Adrenal gland (tissue), 12 donors: Measurements from ENCODE around the gene SYNM. TPM values are rescaled to one million over a fixed set of nuclear protein-coding genes. Genes with fewer than 3 reads are reported as not detected.
"Not testable (repeated sequence)": the region's sequence is repeated elsewhere in the genome, so short reads cannot be mapped to it uniquely, and the experiment has no call there.

Source experiments
- DNase-seq, 7 donors: peaks; one replicate each; pipeline ENCODE4 v3.0.0-alpha.2; 2019 to 2020
- H3K27ac ChIP-seq, 5 donors: fragments of 200-600 bp; sonication (generic) in 4 of 5; 1 replicate in 3 of 5; 2 replicates in 2 of 5; pipeline versions ENCODE4 v1.5.1 to v1.8.0; 2016 to 2020; ENCODE audit warnings: mild to moderate bottlenecking in 1 of 5
- H3K27me3 ChIP-seq: fragments of 200-600 bp; 2 replicates; pipeline ENCODE4 v1.8.0; 2021
- H3K36me3 ChIP-seq, 2 donors: fragments of 200-600 bp; replicated peaks in 1 of 2; 1 replicate in 1 of 2; 2 replicates in 1 of 2; pipeline versions ENCODE4 v1.5.1 to v1.8.0; 2018 to 2022
- H3K4me1 ChIP-seq, 2 donors: fragments of 200-600 bp; replicated peaks in 1 of 2; 1 replicate in 1 of 2; 2 replicates in 1 of 2; pipeline versions ENCODE4 v1.5.1 to v1.8.0; 2018 to 2021
- H3K4me3 ChIP-seq, 4 donors: fragments of 200-600 bp; sonication (generic) in 3 of 4; one replicate each; pipeline ENCODE4 v1.5.1; 2016 to 2018
- H3K9me3 ChIP-seq, 3 donors: fragments of 200-600 bp; sonication (generic) in 1 of 3; replicated peaks in 1 of 3; 1 replicate in 2 of 3; 2 replicates in 1 of 3; pipeline versions ENCODE4 v1.5.1 to v1.8.0; 2016 to 2021
- POLR2A ChIP-seq, 2 donors: fragments of 450-650 bp; IDR thresholded peaks; one replicate each; pipeline ENCODE4 v1.6.1; 2017; ENCODE audit warnings: antibody characterized with exemption in 2 of 2, mild to moderate bottlenecking in 2 of 2, moderate library complexity in 1 of 2
- WGBS, 4 donors: extraction: QIAGEN DNeasy Blood & Tissue Kit in 2 of 4; methylation state at CpG; one replicate each; pipeline versions ENCODE4 v1.1.5 to v1.1.7; 2013 to 2017; 5-methylcytosine and 5-hydroxymethylcytosine counted together
- intact Hi-C, 2 donors: fragments of 100-400 bp; cut with DNase I; formaldehyde crosslinking; loops; one replicate each; pipeline versions ENCODE4 v1.14.1 to v1.15.0; 2022 to 2023
- polyA plus RNA-seq, 3 donors: library from polyadenylated mRNA; stranded (reverse); fragments of 200-250 nt in 2 of 3; fragments of 350-450 nt in 1 of 3; fragmentation: Illumina TruSeq in 1 of 3; extraction: RNeasy Lipid Tissue Mini Kit (QIAGEN cat#74804) in 1 of 3; gene quantifications; one replicate each; pipeline ENCODE4 v1.2.3, GENCODE V29; 2013 to 2014
- total RNA-seq, 9 donors: library from RNA; depleted of rRNA in 4 of 9; stranded (reverse); fragments of >200 nt in 4 of 9; fragments of 120-200 nt in 1 of 9; fragmentation: NEBNext Ultra II Directional in 1 of 9; extraction: Animal tissue kit (Norgen Biotek cat#: 25700) in 1 of 9; gene quantifications; one replicate each; pipeline versions ENCODE4 v1.1.0 to v1.2.4, GENCODE V29; 2013 to 2023
- TF ChIP-seq, protein P1 (sequence below), 6 experiments: fragments of 450-650 bp in 4 of 6; fragments of 200-600 bp in 2 of 6; sonication (generic) in 1 of 6; IDR thresholded peaks; 1 replicate in 5 of 6; 2 replicates in 1 of 6; pipeline versions ENCODE4 v1.5.1 to v1.8.0; 2016 to 2021; ENCODE audit warnings: antibody characterized with exemption in 6 of 6, mild to moderate bottlenecking in 2 of 6, moderate library complexity in 1 of 6
- donor health status: healthy with polysubstance abuse.
- donor health status: Bipolar disorder and iron deficiency.
- donor health status: DM: yes; HTN: yes; CAD: no.
- donor health status: DM: no; HTN: no; CAD: no.
- donor health status: DM: no; HTN: no; CAD: no.
- donor health status: DM: yes; HTN: yes; CAD: no.

Gene SYNM
- total and polyA plus RNA-seq, 12 donors = 9.3 to 44.6 (median 33.2) TPM

DNA sequence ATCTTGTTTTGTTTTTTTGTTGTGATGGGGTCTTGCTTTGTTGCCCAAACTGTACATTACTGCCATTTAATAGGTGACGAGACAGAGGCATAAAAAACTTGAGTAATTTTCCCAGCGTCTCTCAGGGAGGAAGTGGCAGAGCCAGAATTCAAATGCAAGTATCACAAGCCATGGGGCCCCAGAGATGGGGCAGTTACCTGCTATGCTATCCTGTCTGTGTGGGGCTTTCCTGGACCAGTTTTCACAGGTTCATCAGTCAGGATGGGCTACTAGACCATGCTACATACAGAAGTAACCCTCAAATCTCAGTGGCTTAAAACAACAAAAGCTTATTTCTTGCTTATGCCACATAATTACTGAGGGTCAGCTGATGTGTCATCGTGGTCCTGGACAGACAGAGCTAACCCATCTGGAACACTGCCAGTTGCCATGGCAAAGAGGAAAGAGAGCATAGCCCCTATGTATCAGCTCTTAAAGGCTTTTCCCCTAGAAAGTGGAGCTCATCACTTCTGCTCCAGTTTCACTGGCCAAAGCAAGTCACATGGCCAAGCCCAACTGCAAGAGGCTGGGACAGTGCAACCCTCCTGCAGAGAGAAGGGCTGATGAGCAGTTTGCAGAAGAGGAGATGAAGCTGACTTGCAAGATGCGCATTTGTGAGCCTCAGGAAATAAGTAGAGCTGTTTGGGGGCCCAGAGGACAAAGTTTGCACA is 31.7 kb upstream of the SYNM start:
- Histone ChIP-seq H3K36me3 (no peaks in the 10 kb centered on the region), H3K27ac (no peak overlapping the region), H3K27me3 (no peaks in the 10 kb centered on the region), H3K4me3 (no peak overlapping the region), H3K4me1 (no peaks in the 10 kb centered on the region), H3K9me3 (no peaks in the 10 kb centered on the region)
- DNase-seq = no peak
- TF ChIP-seq POLR2A (IDR thresholded peaks at IDR 0.05) = no peak
- TF ChIP-seq, protein P1, sequence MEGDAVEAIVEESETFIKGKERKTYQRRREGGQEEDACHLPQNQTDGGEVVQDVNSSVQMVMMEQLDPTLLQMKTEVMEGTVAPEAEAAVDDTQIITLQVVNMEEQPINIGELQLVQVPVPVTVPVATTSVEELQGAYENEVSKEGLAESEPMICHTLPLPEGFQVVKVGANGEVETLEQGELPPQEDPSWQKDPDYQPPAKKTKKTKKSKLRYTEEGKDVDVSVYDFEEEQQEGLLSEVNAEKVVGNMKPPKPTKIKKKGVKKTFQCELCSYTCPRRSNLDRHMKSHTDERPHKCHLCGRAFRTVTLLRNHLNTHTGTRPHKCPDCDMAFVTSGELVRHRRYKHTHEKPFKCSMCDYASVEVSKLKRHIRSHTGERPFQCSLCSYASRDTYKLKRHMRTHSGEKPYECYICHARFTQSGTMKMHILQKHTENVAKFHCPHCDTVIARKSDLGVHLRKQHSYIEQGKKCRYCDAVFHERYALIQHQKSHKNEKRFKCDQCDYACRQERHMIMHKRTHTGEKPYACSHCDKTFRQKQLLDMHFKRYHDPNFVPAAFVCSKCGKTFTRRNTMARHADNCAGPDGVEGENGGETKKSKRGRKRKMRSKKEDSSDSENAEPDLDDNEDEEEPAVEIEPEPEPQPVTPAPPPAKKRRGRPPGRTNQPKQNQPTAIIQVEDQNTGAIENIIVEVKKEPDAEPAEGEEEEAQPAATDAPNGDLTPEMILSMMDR (IDR thresholded peaks at IDR 0.05) = no peak
- intact Hi-C loops = loop anchor here in 1 of 2 donors (5.0 kb wide), 1 partner anchor 561 kb away; no protein-coding TSS in a partner anchor
- WGBS, 4 donors = 49 to 72% (median 61%) methylated on average over 4 of the region's 4 CpGs

DNA sequence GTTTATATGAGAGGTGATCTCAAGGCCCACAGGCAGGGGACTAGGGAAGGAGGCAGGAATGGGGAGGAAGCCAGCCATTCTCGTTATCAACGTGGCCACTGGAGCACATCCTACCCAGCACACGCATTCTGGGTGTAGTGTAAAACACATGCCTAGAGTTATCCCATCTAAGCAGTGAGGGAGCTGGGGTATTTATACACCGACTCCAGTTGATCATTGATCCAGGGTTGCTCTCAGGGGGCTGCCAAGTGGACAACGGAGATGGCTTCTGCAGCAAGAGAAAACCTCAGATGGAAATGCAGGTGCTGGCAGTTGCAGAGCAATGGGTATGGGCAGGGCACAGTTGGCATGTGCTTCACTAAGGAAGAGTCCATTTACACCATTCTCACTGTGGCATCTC is 30.4 kb upstream of the SYNM start:
- intact Hi-C loops = loop anchor here in 1 of 2 donors (5.0 kb wide), 1 partner anchor 562 kb away; no protein-coding TSS in a partner anchor

DNA sequence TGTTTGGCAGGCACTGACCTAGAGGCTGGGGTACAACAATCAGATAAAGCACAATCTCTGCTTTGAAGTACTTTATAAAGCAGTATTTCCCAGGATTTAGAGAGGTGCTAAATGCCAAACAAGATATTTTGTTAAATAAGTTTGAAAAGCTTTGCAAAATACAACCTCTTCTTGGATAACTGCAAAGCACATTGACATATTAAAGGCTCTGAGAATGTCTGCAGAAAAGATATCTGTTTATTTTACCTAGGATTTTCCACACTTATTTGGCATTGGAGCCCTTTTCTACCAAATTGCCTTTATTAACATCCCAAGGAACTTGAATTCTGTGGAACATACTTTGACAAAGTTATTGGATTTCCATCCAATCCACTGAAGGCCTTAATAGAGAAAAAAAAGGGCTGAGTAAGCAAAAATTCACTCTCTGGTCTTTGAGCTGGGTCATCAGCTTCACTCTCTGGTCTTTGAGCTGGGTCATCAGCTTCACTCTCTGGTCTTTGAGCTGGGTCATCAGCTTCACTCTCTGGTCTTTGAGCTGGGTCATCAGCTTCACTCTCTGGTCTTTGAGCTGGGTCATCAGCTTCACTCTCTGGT is 29.7 kb upstream of the SYNM start:
- not testable (repeated sequence) for DNase-seq, H3K36me3 ChIP-seq, H3K4me3 ChIP-seq, H3K27ac ChIP-seq, H3K9me3 ChIP-seq, H3K4me1 ChIP-seq, H3K27me3 ChIP-seq
- intact Hi-C loops = loop anchor here in 1 of 2 donors (5.0 kb wide), 1 partner anchor 633 kb away; no protein-coding TSS in a partner anchor

More for the DNA sequence above, 30.4 kb upstream of the SYNM start:
- no peak overlapping the region for H3K4me3 ChIP-seq
- DNase-seq = no peak
- TF ChIP-seq, protein P1 (IDR thresholded peaks at IDR 0.05) = no peak
- no peak for TF ChIP-seq POLR2A (IDR thresholded peaks at IDR 0.05)
- WGBS, 4 donors = 89 to 100% (median 94%) methylated on average over 5 of the region's 5 CpGs
- H3K9me3 ChIP-seq = no peaks in the 10 kb centered on the region
- no peaks in the 10 kb centered on the region for H3K36me3 ChIP-seq
- no peaks in the 10 kb centered on the region for H3K4me1 ChIP-seq
- H3K27ac ChIP-seq = no peak overlapping the region
- no peaks in the 10 kb centered on the region for H3K27me3 ChIP-seq

DNA sequence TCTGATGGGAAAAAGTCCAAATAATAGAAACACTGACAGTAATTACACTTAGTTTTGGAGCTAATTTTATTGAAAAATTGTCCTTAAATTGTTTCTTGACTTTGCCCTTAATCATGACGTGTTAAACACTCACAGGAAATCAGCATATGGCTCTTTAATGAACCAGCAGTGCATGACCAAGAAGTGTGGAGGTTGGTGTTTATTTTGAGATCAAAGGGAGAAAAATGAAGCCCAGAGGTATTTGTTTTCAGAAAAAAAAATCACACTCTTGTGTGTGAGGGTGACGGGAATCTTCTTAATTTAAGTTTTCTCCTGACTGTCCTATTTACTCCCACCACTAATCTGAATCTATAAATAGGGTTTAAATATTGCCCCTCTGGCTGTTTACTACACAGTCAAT is 28.8 kb upstream of the SYNM start:
- WGBS, 4 donors = 79 to 87% (median 81%) methylated on average over 2 of the region's 2 CpGs
- no peaks in the 10 kb centered on the region for H3K4me1 ChIP-seq
- TF ChIP-seq, protein P1 (IDR thresholded peaks at IDR 0.05) = no peak
- TF ChIP-seq POLR2A (IDR thresholded peaks at IDR 0.05) = no peak
- no peak for DNase-seq
- intact Hi-C loops = loop anchor here in 1 of 2 donors (5.0 kb wide), 1 partner anchor 634 kb away; no protein-coding TSS in a partner anchor
- H3K4me3 ChIP-seq = peak overlapping the region in 1 of 4 donors; percentile 16
- H3K36me3 ChIP-seq = no peaks in the 10 kb centered on the region
- H3K27me3 ChIP-seq = no peaks in the 10 kb centered on the region
- H3K9me3 ChIP-seq = no peaks in the 10 kb centered on the region
- H3K27ac ChIP-seq = no peak overlapping the region
